ENCODE results near the gene RNLS.

RNLS gene

GRCh38 chr10:88260329-88261051 lies 322.6 kb downstream of the RNLS start:
- DNase-seq (ENCODE audit: low read depth, low spot score): no peak

DNA sequence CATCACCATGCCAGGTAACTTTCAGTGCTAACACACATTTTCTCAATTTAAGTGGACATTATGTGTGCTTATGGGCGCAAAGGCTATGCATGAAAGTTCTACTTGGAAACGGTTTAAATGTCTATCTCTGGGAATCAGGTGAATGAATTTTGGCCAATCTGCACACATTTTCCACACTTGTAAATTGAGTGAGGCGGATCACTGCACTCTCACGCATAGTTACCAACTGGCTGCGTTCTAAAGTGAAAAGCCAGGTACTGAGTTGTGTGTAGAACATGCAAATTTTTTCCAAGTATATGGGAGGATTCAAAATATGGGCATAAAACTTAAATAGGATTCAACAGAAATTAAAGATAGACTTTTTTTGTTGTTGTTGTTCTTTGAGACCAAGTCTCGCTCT lies 323.7 kb downstream of the RNLS start:
- no peak for DNase-seq (ENCODE audit: low read depth, low spot score)

- DNase-seq (ENCODE audit: low read depth, low spot score): no peak
Measured at GRCh38 chr10:88256886-88257285, 326.2 kb downstream of the RNLS start.

GRCh38 chr10:88256013-88256680 lies 327.0 kb downstream of the RNLS start:
- DNase-seq (ENCODE audit: low read depth, low spot score): no peak

- DNase-seq (ENCODE audit: low read depth, low spot score): no peak
Measured at GRCh38 chr10:88254091-88254490, 329.0 kb downstream of the RNLS start.

DNA sequence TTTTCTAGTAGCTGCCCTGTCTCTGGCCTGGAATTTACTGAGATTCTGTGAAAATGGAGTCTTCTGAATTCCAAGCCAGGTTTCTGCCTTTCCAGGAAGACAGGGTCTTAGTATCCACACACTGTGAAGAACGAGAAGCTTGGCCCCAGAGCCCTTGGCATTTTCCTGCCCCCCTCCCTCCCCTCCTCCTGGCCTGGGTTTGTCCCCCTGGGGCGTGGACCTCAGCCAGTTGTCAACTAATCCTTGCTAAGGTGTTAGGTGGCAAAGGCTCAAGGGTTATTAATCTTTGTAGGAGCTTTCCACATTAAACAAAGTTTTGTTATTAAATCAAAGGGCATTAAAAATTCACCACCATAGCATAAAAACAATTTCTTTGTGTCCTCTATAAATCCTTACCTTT lies 329.5 kb downstream of the RNLS start:
- DNase-seq (ENCODE audit: low read depth, low spot score): no peak

- DNase-seq (ENCODE audit: low read depth, low spot score): no peak
Measured at GRCh38 chr10:88253128-88253527, 330.0 kb downstream of the RNLS start.

GRCh38 chr10:88249450-88249849 lies 333.7 kb downstream of the RNLS start:
- no peak for DNase-seq (ENCODE audit: low read depth, low spot score)

GRCh38 chr10:88246675-88247074 lies 336.4 kb downstream of the RNLS start:
- no peak for DNase-seq (ENCODE audit: low read depth, low spot score)

DNA sequence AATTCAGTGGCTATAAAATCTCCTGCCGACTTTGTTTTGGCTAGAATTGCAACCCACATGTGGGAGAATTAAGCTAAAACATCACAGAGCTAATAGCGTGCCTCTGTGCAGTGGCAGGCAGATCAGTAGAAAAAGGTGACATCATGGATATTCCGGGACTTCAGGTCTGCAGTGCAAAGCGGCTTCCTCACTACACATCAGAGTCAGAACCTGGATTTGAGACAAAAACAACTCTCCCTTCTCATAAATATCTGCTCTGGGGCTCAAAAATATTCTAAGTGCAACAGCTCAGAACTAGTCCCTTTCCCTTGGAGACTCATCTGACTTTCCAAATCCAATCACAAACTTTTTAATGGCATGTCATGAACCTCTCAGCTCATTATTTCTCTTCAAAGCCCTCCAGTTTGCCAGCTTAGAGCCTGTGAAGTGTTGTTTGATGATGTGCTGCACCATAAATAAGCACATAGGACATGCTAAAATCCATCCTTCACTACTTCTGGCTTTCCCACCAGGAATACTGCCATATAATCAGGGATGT lies 337.1 kb downstream of the RNLS start:
- DNase-seq (ENCODE audit: low read depth, low spot score): no peak

DNA sequence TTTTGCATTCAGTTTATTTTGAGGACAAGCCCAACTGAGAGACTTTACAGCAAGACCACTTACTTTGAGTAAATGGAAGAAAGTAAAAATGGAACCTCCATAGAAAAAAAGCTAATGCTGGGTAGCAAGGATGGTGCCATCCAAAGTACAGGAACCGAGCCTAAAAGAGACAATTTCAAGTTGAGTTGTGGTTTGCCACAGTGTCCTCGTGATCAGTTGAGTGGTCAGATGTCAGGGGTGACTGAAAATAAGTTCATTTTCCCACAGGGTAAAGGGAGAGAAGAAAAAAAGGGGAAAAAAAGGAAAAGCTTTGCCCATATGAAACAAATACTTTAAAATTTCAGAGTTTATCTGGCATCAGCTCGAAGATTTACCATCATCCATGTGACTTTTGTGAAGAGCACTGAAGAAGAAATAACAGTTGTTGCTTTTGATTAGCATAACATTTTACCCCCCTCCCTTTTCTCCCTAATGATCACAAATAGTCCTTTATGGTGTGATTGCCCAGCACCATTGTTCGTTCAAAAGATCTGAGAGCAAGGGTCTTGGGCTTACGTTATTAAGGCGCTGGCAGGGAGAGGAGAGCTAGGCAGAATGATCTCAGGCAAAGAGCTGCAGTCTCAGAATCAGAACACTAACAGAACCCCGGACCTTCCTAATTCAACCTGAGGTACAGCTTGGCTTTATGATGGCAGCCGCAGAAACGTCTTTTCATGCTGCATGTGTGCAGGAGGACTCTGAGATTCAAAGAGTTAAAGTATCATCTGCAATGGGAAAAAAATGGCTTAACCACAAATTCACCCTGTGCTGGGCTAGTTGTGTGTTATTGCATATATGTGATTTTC lies 338.1 kb downstream of the RNLS start:
- no peak for DNase-seq (ENCODE audit: low read depth, low spot score)

GRCh38 chr10:88243836-88244730 lies 339.0 kb downstream of the RNLS start:
- DNase-seq (ENCODE audit: low read depth, low spot score): no peak

DNA sequence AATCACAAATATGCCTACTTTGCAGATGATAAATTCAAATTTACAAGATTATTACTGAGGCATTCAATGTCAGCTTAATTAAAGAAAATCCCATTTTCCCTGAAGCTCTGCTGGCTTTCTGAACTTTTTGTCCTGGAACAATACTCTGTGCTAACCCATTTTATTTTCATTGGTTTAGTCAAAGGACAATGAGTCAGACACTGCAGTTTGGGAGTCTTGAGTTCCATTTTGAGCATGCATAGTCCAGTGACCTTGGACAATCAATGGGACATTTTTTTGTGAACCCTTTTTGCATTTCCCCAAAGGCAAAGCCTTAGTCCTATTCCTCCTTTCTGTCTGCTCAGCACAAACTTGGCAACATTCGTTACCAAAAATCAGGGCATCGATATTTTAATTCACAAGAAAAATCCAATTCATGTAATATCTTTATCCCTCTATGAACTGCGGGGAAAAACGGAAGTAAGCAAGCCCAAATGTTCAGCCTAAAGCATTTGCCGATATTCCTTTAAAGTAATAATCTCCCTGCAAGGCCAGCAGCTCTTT lies 339.8 kb downstream of the RNLS start:
- no peak for DNase-seq (ENCODE audit: low read depth, low spot score)

GRCh38 chr10:88241501-88241900 lies 341.6 kb downstream of the RNLS start:
- no peak for DNase-seq (ENCODE audit: low read depth, low spot score)

- no peak for DNase-seq (ENCODE audit: low read depth, low spot score)
Measured at GRCh38 chr10:88239212-88239611, 343.9 kb downstream of the RNLS start.

- no peak for DNase-seq (ENCODE audit: low read depth, low spot score)
Measured at GRCh38 chr10:88238615-88238914, 344.6 kb downstream of the RNLS start.

DNA sequence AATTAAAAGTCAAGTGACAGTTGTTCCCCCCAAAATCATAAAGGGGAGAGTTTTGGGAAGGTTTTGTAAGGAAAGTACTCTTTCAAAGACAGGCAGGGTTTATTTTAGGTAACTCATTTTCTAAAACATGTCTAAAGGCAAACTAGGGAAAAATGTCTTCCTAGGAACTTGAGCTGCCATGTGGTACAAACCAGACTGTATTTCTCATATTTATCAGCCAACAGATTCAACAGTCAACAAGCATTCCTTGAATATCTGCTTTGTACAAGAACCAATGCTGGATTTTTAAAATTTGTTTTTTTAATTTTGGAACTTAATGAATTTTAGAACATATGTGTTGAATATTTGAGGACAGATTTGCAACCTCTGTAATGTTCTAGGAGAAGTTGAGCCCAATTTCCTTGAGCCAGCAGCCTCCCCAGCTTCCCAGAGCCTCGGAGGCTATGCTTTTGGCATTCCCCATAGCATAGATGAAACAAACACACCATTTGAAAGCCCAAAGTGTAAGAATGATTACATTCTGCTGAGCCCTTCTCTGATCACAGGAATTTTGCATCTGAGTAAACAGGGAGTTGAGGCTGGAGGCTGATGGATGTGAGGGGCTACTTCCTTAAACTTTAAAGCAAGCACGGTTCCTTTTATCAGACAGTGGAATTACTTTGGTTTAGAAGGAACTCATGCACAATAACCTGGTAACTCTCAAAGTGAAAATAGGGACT lies 345.1 kb downstream of the RNLS start:
- DNase-seq (ENCODE audit: low read depth, low spot score): no peak

DNA sequence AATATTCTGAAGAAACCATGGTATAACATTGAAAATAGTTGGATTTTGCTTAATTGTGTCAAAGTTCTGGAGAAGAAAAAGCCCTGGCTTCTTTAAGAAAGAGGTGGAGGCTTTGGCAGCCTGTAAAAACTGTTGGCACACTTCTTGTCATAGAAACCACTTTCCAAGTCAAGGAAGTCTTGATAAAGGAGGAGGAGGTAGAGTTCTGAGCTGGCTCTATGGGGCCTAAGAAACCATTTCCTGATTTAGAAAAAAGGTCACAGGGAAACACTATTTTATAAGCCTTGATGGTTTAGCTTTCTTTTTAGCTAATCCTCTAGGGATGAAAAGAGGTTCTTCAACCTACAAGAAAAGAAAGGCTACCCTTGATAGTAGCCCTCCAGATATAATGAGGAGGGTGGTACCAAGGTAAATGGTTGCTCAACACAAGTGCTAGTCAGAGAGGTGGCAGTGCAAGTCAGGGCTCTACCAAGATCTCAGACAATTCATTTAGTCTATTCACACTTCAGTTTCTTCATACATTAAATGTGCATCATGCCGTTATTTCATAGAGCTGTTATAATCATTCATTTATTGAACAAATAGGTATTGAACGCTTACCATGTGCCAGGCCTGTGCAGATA lies 346.9 kb downstream of the RNLS start:
- no peak for DNase-seq (ENCODE audit: low read depth, low spot score)

- no peak for DNase-seq (ENCODE audit: low read depth, low spot score)
Measured at GRCh38 chr10:88234297-88234696, 348.8 kb downstream of the RNLS start.

DNA sequence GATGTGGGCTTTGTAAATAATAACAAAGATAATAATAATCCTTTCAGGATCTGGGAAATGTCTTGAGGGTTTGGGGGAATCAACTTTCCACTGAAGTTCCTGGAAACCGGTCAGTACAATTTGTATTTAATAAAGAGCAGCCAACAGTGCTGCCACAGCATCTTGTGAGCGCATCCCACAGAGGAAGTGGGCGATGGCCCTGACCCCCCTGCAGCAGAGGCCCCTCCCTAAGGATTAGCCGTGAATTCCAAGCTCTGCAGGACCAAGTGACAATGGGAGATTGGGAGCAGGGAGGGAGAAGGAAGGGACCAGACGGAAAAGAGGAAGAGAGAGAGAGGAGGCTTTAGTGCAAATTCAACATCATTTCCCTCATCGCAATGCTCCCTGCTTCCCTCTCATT lies 349.2 kb downstream of the RNLS start:
- DNase-seq (ENCODE audit: low read depth, low spot score): no peak

Measured in brain pericyte (primary cell).